ENCODE results near the gene RPL15.
"Not testable (repeated sequence)": the region's sequence is repeated elsewhere in the genome, so short reads cannot be mapped to it uniquely, and the experiment has no call there.

Gene RPL15

DNA sequence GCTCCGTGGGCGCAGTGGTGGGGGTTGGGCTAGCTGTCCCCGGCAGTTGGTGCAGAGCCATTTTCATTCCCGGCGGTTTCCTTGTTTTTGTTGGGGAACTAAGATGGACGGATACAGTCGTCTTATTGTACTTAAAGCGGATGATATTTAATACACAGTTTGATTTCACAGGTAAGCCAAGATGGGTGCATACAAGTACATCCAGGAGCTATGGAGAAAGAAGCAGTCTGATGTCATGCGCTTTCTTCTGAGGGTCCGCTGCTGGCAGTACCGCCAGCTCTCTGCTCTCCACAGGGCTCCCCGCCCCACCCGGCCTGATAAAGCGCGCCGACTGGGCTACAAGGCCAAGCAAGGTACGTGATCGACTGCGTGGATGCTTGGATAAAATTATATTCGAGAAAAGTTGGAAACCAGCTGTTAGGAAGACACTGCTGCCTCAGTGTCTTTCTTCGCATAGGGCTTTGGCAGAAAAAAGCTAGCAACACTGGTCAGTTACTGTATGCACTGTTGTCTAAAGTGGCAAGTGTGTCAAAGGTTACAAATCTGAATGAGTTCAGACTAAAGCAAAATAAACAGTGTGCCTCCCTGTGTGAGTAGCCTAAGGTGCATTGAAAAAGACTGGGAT lies 859 bp downstream of the RPL15 start:
- Histone ChIP-seq H3K36me3 (ENCODE audit: control insufficient read depth, low read depth, low read length) (peaks cover 30% of the 10 kb centered on the region), H3K27ac (ENCODE audit: low read length) (peak overlapping the region; percentile 96), H3K9ac (ENCODE audit: low read length) (peak overlapping the region; percentile 97), H3K27me3 (ENCODE audit: control insufficient read depth, insufficient read depth, low read length) (peaks cover 12% of the 10 kb centered on the region), H3K4me3 (ENCODE audit: low read length) (peak overlapping the region; percentile 96), H3K4me1 (ENCODE audit: control insufficient read depth, low read depth, low read length) (peaks cover 17% of the 10 kb centered on the region)
- not testable (repeated sequence) for H3K9me3 ChIP-seq (ENCODE audit: control insufficient read depth, low read depth, low read length)

DNA sequence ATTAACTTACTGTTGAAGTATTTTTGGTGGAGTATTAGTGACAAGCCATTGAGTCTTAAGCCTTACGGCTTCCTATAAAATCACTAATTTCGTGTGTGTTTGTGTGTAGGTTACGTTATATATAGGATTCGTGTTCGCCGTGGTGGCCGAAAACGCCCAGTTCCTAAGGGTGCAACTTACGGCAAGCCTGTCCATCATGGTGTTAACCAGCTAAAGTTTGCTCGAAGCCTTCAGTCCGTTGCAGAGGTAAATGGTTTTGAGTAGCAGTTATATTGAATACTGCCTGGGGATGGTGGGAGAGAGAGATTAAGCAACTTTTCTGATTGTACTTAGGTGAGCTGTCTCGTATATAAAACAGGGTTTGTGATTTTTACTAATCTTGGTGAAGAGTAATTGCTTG lies 1.4 kb downstream of the RPL15 start:
- Histone ChIP-seq H3K27ac (ENCODE audit: low read length) (peak overlapping the region; percentile 96), H3K4me1 (ENCODE audit: control insufficient read depth, low read depth, low read length) (peaks cover 17% of the 10 kb centered on the region)

DNA sequence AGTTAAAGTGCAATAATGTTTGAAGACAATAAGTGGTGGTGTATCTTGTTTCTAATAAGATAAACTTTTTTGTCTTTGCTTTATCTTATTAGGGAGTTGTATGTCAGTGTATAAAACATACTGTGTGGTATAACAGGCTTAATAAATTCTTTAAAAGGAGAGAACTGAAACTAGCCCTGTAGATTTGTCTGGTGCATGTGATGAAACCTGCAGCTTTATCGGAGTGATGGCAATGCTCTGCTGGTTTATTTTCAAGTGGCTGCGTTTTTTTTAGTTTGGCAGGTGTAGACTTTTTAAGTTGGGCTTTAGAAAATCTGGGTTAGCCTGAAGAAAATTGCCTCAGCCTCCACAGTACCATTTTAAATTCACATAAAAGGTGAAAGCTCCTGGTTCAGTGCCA lies 2.7 kb downstream of the RPL15 start:
- H3K4me3 ChIP-seq (ENCODE audit: low read length) = peak overlapping the region; percentile 41
- H3K36me3 ChIP-seq (ENCODE audit: control insufficient read depth, low read depth, low read length) = peaks cover 30% of the 10 kb centered on the region
- peaks cover 12% of the 10 kb centered on the region for H3K27me3 ChIP-seq (ENCODE audit: control insufficient read depth, insufficient read depth, low read length)
- no peak overlapping the region for H3K27ac ChIP-seq (ENCODE audit: low read length)
- no peaks in the 10 kb centered on the region for H3K9me3 ChIP-seq (ENCODE audit: control insufficient read depth, low read depth, low read length)
- H3K9ac ChIP-seq (ENCODE audit: low read length) = no peak overlapping the region
- peaks cover 20% of the 10 kb centered on the region for H3K4me1 ChIP-seq (ENCODE audit: control insufficient read depth, low read depth, low read length)

More for the DNA sequence above, 1.4 kb downstream of the RPL15 start:
- Histone ChIP-seq H3K36me3 (ENCODE audit: control insufficient read depth, low read depth, low read length) (peaks cover 30% of the 10 kb centered on the region), H3K9ac (ENCODE audit: low read length) (peak overlapping the region; percentile 97), H3K27me3 (ENCODE audit: control insufficient read depth, insufficient read depth, low read length) (peaks cover 12% of the 10 kb centered on the region), H3K4me3 (ENCODE audit: low read length) (peak overlapping the region; percentile 96)
- not testable (repeated sequence) for H3K9me3 ChIP-seq (ENCODE audit: control insufficient read depth, low read depth, low read length)

DNA sequence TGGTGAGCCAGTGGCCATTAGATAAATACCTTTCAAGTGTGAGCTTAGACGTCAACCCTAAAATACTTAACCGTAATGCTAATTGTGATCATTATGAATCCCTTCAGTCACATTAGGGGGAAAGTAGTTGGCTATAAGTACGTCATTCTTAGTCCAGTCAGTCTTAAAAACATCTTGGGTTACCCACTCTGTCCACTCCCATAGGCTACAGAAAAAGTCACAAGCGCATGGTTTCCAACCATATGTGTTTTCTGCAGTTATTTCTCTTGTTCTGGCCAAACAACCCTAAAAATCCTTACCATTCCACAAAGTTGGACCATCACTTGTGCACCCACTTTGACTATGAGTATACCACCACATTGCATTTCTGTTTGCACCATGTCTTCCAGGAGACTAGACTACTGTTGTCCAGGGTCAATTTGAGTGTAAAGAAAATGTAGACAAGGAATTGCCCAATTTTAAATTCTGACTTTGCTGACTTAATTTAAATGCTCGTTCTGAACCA lies 3.3 kb downstream of the RPL15 start:
- H3K27ac ChIP-seq (ENCODE audit: low read length) = peak overlapping the region; percentile 12
- H3K4me3 ChIP-seq (ENCODE audit: low read length) = peak overlapping the region; percentile 41

DNA sequence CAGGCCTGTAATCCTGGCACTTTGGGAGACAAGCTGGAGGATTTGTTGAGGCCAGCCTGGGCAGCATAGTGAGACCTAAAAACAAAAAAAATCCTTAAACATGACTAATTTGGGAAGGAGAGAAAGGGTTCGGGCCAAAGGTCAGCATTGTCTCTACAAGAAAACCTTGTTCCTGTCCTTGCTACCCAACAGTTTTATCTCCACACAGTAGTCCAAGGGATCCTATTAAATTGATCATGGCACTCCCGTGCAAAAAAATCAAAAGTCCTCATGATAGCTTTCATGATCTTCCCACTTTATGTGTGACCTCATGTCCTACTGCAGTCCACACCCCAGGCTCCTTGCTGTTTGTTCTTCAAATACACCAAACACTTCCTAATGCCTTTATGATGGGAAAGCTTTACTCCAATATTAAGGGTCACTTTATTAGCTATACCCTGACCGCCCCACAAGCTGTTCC lies 4.2 kb downstream of the RPL15 start:
- Histone ChIP-seq H3K36me3 (ENCODE audit: control insufficient read depth, low read depth, low read length) (peaks cover 30% of the 10 kb centered on the region), H3K4me1 (ENCODE audit: control insufficient read depth, low read depth, low read length) (peaks cover 10% of the 10 kb centered on the region), H3K4me3 (ENCODE audit: low read length) (no peak overlapping the region), H3K27me3 (ENCODE audit: control insufficient read depth, insufficient read depth, low read length) (no peaks in the 10 kb centered on the region), H3K9ac (ENCODE audit: low read length) (no peak overlapping the region), H3K9me3 (ENCODE audit: control insufficient read depth, low read depth, low read length) (no peaks in the 10 kb centered on the region), H3K27ac (ENCODE audit: low read length) (no peak overlapping the region)

More for the DNA sequence above, 3.3 kb downstream of the RPL15 start:
- Histone ChIP-seq H3K36me3 (ENCODE audit: control insufficient read depth, low read depth, low read length) (peaks cover 30% of the 10 kb centered on the region), H3K9ac (ENCODE audit: low read length) (no peak overlapping the region), H3K27me3 (ENCODE audit: control insufficient read depth, insufficient read depth, low read length) (peaks cover 8% of the 10 kb centered on the region), H3K9me3 (ENCODE audit: control insufficient read depth, low read depth, low read length) (no peaks in the 10 kb centered on the region), H3K4me1 (ENCODE audit: control insufficient read depth, low read depth, low read length) (peaks cover 18% of the 10 kb centered on the region)

DNA sequence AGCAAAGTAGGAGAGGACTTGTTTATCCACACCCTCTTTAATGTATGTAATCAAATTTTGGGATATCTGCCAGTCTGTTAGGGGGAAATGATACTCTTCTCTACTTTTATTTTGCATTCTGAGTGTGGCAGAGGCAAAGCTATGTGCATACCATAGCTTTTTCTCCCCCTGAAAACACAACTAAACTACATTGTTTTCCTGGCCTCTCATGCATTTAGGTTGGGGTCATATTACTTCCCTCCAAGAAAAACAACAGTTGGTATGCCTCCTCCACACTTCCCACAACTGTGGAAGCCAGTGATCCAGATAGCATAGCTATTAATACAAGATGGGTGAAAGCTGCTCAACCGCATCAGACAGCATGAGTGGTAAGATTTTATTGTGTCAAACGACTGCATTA lies 6.9 kb downstream of the RPL15 start:
- no peaks in the 10 kb centered on the region for H3K9me3 ChIP-seq (ENCODE audit: control insufficient read depth, low read depth, low read length)
- no peak overlapping the region for H3K27ac ChIP-seq (ENCODE audit: low read length)
- peaks cover 6% of the 10 kb centered on the region for H3K4me1 ChIP-seq (ENCODE audit: control insufficient read depth, low read depth, low read length)
- peaks cover 18% of the 10 kb centered on the region for H3K36me3 ChIP-seq (ENCODE audit: control insufficient read depth, low read depth, low read length)
- no peaks in the 10 kb centered on the region for H3K27me3 ChIP-seq (ENCODE audit: control insufficient read depth, insufficient read depth, low read length)
- no peak overlapping the region for H3K9ac ChIP-seq (ENCODE audit: low read length)
- no peak overlapping the region for H3K4me3 ChIP-seq (ENCODE audit: low read length)

DNA sequence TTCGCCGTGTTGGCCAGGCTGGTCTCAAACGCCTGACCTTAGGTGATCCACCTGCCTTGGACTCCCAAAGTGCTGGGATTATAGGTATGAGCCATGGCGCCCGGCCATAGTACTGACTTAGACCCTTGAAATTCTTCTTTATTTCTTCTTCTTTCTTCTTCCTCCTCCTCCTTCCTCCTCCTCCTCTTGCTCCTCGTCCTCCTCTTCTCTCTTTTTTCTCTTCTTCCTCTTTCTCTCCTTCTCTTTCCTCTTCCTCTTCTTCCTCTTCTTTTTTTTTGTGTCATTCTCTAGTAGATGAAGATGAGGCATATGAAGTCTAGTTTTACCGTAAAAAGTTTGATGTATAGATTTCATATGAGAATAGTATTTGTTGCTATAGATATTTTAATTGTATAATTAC lies 9.3 kb downstream of the RPL15 start:
- no peaks in the 10 kb centered on the region for H3K36me3 ChIP-seq (ENCODE audit: control insufficient read depth, low read depth, low read length)
- no peak overlapping the region for H3K9ac ChIP-seq (ENCODE audit: low read length)
- no peaks in the 10 kb centered on the region for H3K9me3 ChIP-seq (ENCODE audit: control insufficient read depth, low read depth, low read length)
- H3K27ac ChIP-seq (ENCODE audit: low read length) = no peak overlapping the region
- H3K4me1 ChIP-seq (ENCODE audit: control insufficient read depth, low read depth, low read length) = peaks cover 3% of the 10 kb centered on the region
- H3K4me3 ChIP-seq (ENCODE audit: low read length) = no peak overlapping the region
- no peaks in the 10 kb centered on the region for H3K27me3 ChIP-seq (ENCODE audit: control insufficient read depth, insufficient read depth, low read length)

DNA sequence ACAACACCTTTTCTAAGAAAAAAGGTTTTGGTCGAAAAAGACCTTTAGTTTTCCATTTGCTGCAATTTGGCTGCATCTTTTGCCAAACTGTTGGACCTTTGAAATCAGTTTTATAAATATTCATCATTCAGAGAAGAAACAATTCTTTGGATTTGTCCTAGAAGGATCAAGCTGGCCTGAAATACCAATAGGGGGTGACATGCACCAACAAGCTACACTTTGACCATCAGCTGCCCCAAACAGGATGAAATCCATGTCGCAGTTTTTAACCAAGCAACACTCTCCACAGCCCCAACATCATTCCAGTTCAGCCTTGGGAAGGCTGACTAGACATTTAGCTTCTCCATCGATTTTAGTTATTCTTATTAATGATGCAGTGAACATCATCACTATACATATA lies 9.8 kb downstream of the RPL15 start:
- Histone ChIP-seq H3K9me3 (ENCODE audit: control insufficient read depth, low read depth, low read length) (no peaks in the 10 kb centered on the region), H3K4me1 (ENCODE audit: control insufficient read depth, low read depth, low read length) (peaks cover 3% of the 10 kb centered on the region), H3K27ac (ENCODE audit: low read length) (no peak overlapping the region), H3K36me3 (ENCODE audit: control insufficient read depth, low read depth, low read length) (no peaks in the 10 kb centered on the region), H3K4me3 (ENCODE audit: low read length) (no peak overlapping the region), H3K9ac (ENCODE audit: low read length) (no peak overlapping the region), H3K27me3 (ENCODE audit: control insufficient read depth, insufficient read depth, low read length) (no peaks in the 10 kb centered on the region)

DNA sequence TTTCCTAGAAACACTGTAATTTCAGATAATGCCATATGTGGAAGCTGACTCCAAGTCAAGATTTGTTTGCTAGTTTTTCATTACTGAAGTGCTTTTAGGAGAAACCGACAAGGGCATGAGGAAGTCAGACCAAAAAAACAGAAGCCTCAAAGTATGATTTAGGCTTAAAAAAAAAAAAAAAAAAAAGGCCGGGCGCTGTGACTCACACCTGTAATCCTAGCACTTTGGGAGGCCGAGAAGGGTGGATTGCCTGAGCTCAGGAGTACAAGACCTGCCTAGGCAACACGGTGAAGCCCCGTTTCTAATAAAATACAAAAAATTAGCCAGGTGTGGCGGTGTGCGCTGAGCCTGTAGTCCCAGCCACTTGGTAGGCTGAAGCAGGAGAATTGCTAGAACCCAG lies 11.6 kb downstream of the RPL15 start:
- Histone ChIP-seq H3K4me3 (ENCODE audit: low read length) (no peak overlapping the region), H3K9ac (ENCODE audit: low read length) (no peak overlapping the region), H3K9me3 (ENCODE audit: control insufficient read depth, low read depth, low read length) (no peaks in the 10 kb centered on the region), H3K27me3 (ENCODE audit: control insufficient read depth, insufficient read depth, low read length) (no peaks in the 10 kb centered on the region), H3K27ac (ENCODE audit: low read length) (no peak overlapping the region), H3K4me1 (ENCODE audit: control insufficient read depth, low read depth, low read length) (peaks cover 3% of the 10 kb centered on the region), H3K36me3 (ENCODE audit: control insufficient read depth, low read depth, low read length) (no peaks in the 10 kb centered on the region)

DNA sequence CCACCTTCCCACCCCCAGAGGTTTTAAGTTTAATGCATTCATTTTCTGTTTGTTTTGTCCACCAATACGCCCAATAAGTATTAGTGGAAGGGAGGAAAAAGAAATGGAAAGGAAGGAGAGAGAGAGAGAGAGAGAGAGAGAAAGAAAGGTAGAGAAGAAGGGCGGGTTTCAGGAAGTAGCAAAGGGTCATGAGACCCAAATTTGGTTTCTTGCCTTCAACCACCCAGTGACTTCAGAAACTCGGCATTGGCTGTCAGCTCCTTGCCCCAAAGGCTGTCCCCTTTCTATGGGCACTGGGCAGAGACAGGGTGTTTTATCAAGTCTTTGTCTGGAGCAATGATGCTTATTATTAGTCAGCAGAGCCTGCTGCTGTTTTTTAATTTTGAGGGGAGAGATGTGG lies 14.7 kb downstream of the RPL15 start:
- Histone ChIP-seq H3K27me3 (ENCODE audit: control insufficient read depth, insufficient read depth, low read length) (no peaks in the 10 kb centered on the region), H3K4me3 (ENCODE audit: low read length) (no peak overlapping the region), H3K36me3 (ENCODE audit: control insufficient read depth, low read depth, low read length) (no peaks in the 10 kb centered on the region), H3K27ac (ENCODE audit: low read length) (no peak overlapping the region), H3K9ac (ENCODE audit: low read length) (no peak overlapping the region), H3K4me1 (ENCODE audit: control insufficient read depth, low read depth, low read length) (no peaks in the 10 kb centered on the region), H3K9me3 (ENCODE audit: control insufficient read depth, low read depth, low read length) (no peaks in the 10 kb centered on the region)

DNA sequence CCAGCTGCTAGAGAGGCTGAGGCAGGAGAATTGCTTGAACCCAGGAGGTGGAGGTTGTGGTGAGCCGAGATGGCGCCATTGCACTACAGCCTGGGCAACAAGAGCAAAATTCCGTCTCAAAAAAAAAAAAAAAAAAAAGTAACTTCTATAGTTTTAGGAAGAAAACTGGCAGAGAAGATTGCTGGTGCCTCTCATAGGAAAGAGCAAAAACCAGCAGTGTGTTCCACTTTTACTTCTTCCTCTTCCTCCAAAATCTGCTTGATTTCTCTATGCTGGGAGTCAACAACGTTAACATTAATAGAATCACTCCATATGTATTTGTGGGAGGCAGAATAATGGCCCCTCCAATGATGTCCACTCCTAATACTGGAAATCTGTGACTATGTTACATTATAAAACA lies 15.6 kb downstream of the RPL15 start:
- H3K9me3 ChIP-seq (ENCODE audit: control insufficient read depth, low read depth, low read length) = no peaks in the 10 kb centered on the region
- H3K4me1 ChIP-seq (ENCODE audit: control insufficient read depth, low read depth, low read length) = no peaks in the 10 kb centered on the region
- H3K27me3 ChIP-seq (ENCODE audit: control insufficient read depth, insufficient read depth, low read length) = no peaks in the 10 kb centered on the region
- no peak overlapping the region for H3K4me3 ChIP-seq (ENCODE audit: low read length)
- H3K36me3 ChIP-seq (ENCODE audit: control insufficient read depth, low read depth, low read length) = no peaks in the 10 kb centered on the region
- no peak overlapping the region for H3K9ac ChIP-seq (ENCODE audit: low read length)
- no peak overlapping the region for H3K27ac ChIP-seq (ENCODE audit: low read length)

DNA sequence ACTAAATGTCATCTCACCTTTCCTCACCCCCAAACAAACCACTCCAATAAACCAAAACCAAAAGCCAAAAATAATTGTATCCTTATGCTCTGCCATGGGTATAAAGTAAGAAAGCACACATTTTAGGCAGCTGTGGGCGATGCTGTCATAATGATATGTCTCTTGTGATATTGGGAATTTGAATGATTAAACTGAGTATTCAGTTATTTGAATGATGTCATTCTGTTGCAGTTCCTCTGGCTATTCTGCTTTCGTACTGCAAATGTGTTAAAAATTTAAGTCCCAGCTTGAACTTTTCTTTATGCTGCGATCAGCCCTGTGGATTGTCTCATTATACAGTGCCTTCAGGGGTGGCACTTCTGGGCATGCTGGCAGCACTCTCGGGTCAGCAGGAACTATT lies 17.3 kb downstream of the RPL15 start:
- Histone ChIP-seq H3K36me3 (ENCODE audit: control insufficient read depth, low read depth, low read length) (no peaks in the 10 kb centered on the region), H3K27ac (ENCODE audit: low read length) (no peak overlapping the region), H3K27me3 (ENCODE audit: control insufficient read depth, insufficient read depth, low read length) (no peaks in the 10 kb centered on the region), H3K4me1 (ENCODE audit: control insufficient read depth, low read depth, low read length) (no peaks in the 10 kb centered on the region), H3K4me3 (ENCODE audit: low read length) (no peak overlapping the region), H3K9me3 (ENCODE audit: control insufficient read depth, low read depth, low read length) (no peaks in the 10 kb centered on the region), H3K9ac (ENCODE audit: low read length) (no peak overlapping the region)
